Measurements from ENCODE around the gene CHMP4A.

DNA sequence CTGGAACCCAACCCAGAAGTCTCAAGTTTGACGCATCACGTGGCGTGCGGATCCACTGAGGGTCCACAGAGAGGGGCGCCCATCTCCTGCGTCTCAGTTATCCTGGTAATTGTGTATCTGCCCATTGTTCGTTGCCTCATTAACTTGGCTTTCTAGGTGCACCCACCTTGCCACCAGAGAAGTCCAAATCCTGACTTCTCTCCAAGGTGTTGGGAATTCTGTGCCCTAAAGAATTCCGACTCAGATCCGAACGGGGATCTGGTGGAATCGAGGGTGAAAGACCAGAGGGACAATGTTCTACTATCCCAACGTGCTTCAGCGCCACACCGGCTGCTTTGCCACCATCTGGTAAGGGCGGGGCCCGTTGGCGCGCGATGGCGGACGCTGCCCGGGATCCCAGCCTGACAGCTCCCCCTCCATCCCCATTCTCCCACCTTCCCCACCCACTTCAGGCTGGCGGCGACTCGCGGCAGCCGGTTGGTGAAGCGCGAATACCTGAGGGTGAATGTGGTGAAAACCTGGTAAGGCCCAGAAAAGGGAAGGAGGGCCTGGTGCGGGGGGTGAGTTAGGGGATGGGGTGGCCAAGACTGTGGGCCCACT lies 40.9 kb downstream of the CHMP4A start:
- TF ChIP-seq, protein P1, sequence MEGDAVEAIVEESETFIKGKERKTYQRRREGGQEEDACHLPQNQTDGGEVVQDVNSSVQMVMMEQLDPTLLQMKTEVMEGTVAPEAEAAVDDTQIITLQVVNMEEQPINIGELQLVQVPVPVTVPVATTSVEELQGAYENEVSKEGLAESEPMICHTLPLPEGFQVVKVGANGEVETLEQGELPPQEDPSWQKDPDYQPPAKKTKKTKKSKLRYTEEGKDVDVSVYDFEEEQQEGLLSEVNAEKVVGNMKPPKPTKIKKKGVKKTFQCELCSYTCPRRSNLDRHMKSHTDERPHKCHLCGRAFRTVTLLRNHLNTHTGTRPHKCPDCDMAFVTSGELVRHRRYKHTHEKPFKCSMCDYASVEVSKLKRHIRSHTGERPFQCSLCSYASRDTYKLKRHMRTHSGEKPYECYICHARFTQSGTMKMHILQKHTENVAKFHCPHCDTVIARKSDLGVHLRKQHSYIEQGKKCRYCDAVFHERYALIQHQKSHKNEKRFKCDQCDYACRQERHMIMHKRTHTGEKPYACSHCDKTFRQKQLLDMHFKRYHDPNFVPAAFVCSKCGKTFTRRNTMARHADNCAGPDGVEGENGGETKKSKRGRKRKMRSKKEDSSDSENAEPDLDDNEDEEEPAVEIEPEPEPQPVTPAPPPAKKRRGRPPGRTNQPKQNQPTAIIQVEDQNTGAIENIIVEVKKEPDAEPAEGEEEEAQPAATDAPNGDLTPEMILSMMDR (IDR thresholded peaks at IDR 0.05; ENCODE audit: poor library complexity), result no peak
- no peak for TF ChIP-seq EZH2phosphoT487 (IDR thresholded peaks at IDR 0.05; ENCODE audit: low read depth, severe bottlenecking, unreplicated experiment)
